Measurements from ENCODE around the gene TBC1D10A.

The TBC1D10A gene

DNA sequence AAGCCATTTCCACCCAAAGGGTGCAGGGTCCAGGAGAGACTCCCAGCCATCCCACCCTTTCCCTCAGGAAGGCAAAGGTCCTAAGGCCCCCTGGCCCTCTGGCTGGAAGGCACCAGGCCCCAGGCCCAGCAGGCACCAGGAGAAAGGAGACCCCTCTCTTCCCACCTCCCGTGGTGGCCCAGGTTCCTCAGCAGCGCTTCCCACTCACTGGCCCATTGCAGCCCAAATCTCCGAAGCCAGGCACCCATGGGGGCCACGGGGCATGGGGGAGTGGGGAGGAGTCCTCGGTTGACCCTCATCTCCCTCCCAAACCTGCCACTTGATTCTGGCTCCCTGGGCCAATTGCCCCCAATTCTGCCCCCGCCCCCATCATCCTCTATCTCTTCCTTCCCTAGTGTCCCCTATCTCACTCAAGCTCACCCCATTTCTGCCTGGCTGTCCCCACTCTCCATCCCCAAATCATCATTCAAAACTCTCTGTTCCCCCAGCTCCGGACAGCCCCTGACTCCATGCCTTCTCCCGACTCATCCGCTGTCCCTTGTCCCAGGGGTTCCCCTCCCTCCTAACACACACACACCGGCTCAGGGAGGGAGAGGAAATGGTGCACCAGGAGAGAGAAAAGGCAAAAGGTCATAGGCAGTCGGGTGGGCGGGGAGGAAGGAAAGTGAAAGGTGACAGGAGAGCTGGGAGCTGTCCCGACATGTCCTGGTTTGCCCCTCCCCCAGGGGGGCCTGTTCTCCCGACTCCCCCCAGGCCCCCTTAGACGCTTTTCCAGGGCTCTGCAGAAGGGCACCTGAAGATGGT is 81.4 kb downstream of the TBC1D10A start:
- no peak overlapping the region for H3K27ac ChIP-seq
- no peaks in the 10 kb centered on the region for H3K9me3 ChIP-seq (ENCODE audit: low read depth, low read length)
- no peak for DNase-seq (ENCODE audit: low read depth, low spot score)
- H3K36me3 ChIP-seq (ENCODE audit: insufficient read depth, low read length), result no peaks in the 10 kb centered on the region
- TF ChIP-seq EZH2 (IDR thresholded peaks at IDR 0.05) (no peak), FOXP2 (optimal IDR thresholded peaks at IDR 0.05; ENCODE audit: control extremely low read depth, extremely low read length, insufficient read depth) (no peak), POLR2AphosphoS5 (IDR thresholded peaks at IDR 0.05; ENCODE audit: borderline replicate concordance, low read depth, low read length) (no peak)
- no peak overlapping the region for H3K9ac ChIP-seq (ENCODE audit: insufficient read length)
- peak overlapping the region; percentile 70; the same call in 1 of the 2 replicates for H3K4me3 ChIP-seq

DNA sequence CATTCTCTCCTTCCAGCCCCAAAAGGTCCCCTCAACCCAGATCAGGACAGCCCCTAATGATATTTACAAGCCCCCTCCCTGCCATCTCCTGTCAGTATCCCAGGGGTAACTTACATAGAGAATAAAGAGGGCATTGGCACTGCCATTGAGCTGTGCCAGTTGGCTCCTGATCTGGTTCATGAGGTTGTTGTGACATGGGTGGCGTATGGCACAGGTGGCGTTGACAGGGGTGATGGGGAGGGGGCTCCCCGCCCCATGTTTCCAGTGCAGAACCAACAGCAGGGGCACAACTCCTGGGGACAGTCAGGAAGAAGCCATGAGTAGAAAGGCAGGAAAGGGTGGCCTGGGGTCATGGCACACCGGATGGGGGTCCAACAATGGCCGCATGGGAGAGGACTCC is 82.1 kb downstream of the TBC1D10A start:
- H3K27ac ChIP-seq, result no peak overlapping the region
- no peaks in the 10 kb centered on the region for H3K9me3 ChIP-seq (ENCODE audit: low read depth, low read length)
- H3K9ac ChIP-seq (ENCODE audit: insufficient read length), result no peak overlapping the region
- no peak overlapping the region for H3K4me3 ChIP-seq
- TF ChIP-seq POLR2AphosphoS5 (IDR thresholded peaks at IDR 0.05; ENCODE audit: borderline replicate concordance, low read depth, low read length), result no peak
- no peak for TF ChIP-seq EZH2 (IDR thresholded peaks at IDR 0.05)
- no peak for TF ChIP-seq FOXP2 (optimal IDR thresholded peaks at IDR 0.05; ENCODE audit: control extremely low read depth, extremely low read length, insufficient read depth)
- DNase-seq (ENCODE audit: low read depth, low spot score), result no peak
- H3K36me3 ChIP-seq (ENCODE audit: insufficient read depth, low read length), result no peaks in the 10 kb centered on the region

DNA sequence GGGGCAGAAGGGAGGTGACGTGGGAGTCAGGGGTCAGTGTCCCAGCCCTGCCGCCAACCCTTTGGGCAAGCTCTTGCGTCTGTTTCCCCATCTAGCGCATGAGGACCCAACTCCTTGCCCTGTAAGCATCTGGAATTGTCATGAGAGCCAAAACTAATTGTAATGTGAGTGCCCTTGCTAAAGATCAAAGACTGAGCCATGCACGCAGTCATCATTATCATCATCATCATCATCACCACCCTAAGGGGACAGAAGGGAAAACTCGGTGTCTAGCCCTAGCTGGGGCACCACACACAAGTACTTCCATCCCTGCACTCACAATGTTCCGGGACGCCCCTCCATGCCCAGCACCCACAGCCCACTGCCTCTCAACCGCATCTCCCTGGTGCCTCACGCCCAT is 82.7 kb downstream of the TBC1D10A start:
- Histone ChIP-seq H3K9me3 (ENCODE audit: low read depth, low read length) (no peaks in the 10 kb centered on the region), H3K27ac (no peak overlapping the region), H3K4me3 (no peak overlapping the region), H3K36me3 (ENCODE audit: insufficient read depth, low read length) (no peaks in the 10 kb centered on the region), H3K9ac (ENCODE audit: insufficient read length) (no peak overlapping the region)
- no peak for TF ChIP-seq FOXP2 (optimal IDR thresholded peaks at IDR 0.05; ENCODE audit: control extremely low read depth, extremely low read length, insufficient read depth)
- no peak for TF ChIP-seq POLR2AphosphoS5 (IDR thresholded peaks at IDR 0.05; ENCODE audit: borderline replicate concordance, low read depth, low read length)
- TF ChIP-seq EZH2 (IDR thresholded peaks at IDR 0.05), result no peak
- DNase-seq (ENCODE audit: low read depth, low spot score), result no peak

DNA sequence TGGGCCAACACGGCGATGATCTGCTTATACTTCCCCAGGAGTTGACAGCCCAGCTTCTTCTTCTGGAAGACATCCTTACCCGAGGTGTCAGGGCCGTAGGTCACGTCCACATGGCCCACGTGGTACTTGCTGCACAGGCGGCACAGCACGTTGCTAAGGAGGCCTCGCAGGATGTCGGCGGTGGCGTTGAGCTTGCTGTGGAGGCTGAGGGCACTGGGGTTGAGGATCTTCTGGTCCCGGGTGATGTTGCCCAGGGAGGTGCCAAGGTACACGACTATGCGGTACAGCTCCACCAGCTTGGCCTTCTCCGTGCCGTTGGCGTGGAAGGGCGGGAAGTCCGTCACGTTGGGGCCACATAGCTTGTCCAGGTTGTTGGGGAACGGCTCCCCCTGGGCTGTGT is 83.1 kb downstream of the TBC1D10A start:
- Histone ChIP-seq H3K27ac (no peak overlapping the region), H3K36me3 (ENCODE audit: insufficient read depth, low read length) (no peaks in the 10 kb centered on the region), H3K9ac (ENCODE audit: insufficient read length) (no peak overlapping the region), H3K4me3 (no peak overlapping the region), H3K9me3 (ENCODE audit: low read depth, low read length) (no peaks in the 10 kb centered on the region)
- TF ChIP-seq FOXP2 (optimal IDR thresholded peaks at IDR 0.05; ENCODE audit: control extremely low read depth, extremely low read length, insufficient read depth) (no peak), EZH2 (IDR thresholded peaks at IDR 0.05) (no peak), POLR2AphosphoS5 (IDR thresholded peaks at IDR 0.05; ENCODE audit: borderline replicate concordance, low read depth, low read length) (no peak)
- DNase-seq (ENCODE audit: low read depth, low spot score), result no peak
